HG02981 (cell line): ENCODE measurements around the gene SLC49A4.

Experiments
- ATAC-seq: cut with Tn5 transposase; IDR thresholded peaks from one replicate; pipeline ENCODE4 v1.9.1; 2021; ENCODE audit warnings: mild to moderate bottlenecking, moderate library complexity; ENCODE audit not compliant: unreplicated experiment

The SLC49A4 gene

GRCh38 chr3:122902326-122902725 is 107.5 kb downstream of the SLC49A4 start:
- no peak for ATAC-seq

- no peak for ATAC-seq
Observed at GRCh38 chr3:122903171-122903570, 108.3 kb downstream of the SLC49A4 start.

DNA sequence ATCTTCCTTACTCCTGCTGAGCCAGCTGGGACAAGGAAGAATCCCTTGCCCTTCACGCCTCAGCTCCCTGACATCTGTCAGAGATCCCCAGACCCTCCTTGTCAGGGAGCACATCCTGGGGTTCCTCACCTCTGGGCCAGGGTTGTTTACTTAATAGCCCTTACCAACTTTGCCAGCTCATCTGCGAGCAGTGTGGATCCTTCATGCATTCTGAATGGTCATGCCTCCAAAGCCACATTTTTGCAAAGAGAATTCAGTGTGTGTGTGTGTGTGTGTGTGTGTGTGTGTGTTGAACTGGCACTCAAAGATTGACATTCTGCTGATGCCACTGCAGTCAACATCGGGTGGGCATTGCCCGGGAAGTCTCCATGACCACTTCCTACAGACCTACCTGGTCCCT is 112.6 kb downstream of the SLC49A4 start:
- no peak for ATAC-seq

GRCh38 chr3:122908251-122908650 is 113.4 kb downstream of the SLC49A4 start:
- ATAC-seq, result no peak

DNA sequence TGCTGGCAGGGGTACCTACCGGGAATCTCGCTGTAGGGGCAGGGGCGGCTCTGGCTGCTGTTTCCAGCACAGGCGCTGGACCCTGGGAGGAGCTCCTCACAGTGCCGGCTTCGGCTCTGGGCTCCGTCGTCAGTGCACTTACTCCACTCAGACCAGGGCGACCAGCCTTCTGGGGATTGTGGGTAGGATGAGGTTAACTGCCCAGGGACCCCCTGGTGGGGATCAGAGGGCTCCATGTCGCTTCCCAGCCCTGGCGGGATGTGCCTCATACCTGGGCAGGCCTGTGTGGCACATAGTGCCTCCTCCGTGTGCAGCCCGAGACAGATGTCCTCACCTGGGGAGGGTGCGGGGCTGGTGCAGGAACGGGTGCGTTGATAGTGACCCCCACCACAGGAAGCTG is 117.0 kb downstream of the SLC49A4 start:
- no peak for ATAC-seq

- no peak for ATAC-seq
Observed at GRCh38 chr3:122912772-122913538, 118.1 kb downstream of the SLC49A4 start.

DNA sequence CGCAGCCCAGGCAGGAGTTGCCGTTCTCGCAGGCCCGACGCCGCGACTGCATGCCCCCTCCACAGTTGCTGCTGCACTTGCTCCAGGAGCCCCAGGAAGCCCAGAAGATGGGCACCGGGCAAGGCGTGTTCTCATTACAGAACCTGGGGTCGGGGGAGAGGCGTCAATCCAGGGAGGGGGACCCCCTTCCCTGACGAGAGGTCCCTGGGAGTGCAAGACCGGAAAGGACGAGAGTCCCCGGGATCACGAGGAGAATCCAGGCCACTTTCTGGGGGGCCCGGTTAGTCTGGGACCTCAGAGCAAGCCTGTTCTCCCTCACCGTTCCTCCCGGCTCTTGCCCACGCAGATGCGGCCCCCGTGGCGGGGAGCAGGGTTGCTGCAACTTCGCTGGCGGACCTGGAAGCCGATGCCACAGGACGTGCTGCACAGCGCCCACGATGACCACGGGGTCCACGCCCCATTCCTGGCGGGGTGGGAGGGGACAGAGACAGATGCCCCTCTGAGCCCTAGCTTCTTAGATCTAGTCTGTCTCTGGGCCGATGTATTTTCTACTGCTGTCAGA is 118.8 kb downstream of the SLC49A4 start:
- ATAC-seq, result no peak

- ATAC-seq, result no peak
Observed at GRCh38 chr3:122915300-122916055, 120.6 kb downstream of the SLC49A4 start.

- no peak for ATAC-seq
Observed at GRCh38 chr3:122916084-122916483, 121.2 kb downstream of the SLC49A4 start.

GRCh38 chr3:122916580-122916979 is 121.7 kb downstream of the SLC49A4 start:
- no peak for ATAC-seq

GRCh38 chr3:122917412-122917811 is 122.5 kb downstream of the SLC49A4 start:
- no peak for ATAC-seq

DNA sequence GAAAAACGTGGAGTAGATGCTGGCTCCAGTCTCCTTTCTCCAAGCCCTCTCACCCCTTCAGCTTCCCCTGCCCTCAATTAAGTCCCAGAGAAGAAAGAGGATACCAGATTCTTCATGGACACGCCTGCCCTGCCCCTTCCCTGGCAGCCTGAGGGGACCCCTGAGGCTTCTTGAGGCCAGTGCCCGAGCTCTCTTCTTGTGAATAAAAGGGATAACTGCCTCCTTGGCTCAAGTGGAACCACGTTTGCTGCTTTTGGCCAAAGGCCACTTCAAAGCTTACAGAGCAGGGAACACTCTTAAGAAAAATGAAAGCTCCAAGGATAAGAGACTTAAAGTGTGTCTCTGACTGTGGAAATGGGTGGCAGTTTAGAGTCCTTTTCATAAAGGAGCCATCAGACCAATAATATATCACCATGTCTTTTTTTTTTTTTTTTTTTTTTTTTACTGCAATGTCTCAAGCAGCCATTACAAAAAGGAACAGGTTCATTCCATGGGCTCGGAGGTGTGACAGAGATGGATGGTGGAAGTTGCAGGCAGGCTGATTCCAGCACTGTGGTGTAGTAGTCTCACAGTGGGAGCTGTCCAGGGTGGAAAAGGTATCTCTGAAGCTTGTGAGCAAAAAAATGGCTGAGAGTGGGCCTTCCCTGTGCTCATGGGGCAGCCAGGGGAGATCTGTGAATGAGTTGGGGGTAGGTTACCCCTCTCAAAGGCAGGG is 123.9 kb downstream of the SLC49A4 start:
- ATAC-seq, result no peak

- no peak for ATAC-seq
Observed at GRCh38 chr3:122919291-122919610, 124.4 kb downstream of the SLC49A4 start.

- no peak for ATAC-seq
Observed at GRCh38 chr3:122920986-122921385, 126.1 kb downstream of the SLC49A4 start.

DNA sequence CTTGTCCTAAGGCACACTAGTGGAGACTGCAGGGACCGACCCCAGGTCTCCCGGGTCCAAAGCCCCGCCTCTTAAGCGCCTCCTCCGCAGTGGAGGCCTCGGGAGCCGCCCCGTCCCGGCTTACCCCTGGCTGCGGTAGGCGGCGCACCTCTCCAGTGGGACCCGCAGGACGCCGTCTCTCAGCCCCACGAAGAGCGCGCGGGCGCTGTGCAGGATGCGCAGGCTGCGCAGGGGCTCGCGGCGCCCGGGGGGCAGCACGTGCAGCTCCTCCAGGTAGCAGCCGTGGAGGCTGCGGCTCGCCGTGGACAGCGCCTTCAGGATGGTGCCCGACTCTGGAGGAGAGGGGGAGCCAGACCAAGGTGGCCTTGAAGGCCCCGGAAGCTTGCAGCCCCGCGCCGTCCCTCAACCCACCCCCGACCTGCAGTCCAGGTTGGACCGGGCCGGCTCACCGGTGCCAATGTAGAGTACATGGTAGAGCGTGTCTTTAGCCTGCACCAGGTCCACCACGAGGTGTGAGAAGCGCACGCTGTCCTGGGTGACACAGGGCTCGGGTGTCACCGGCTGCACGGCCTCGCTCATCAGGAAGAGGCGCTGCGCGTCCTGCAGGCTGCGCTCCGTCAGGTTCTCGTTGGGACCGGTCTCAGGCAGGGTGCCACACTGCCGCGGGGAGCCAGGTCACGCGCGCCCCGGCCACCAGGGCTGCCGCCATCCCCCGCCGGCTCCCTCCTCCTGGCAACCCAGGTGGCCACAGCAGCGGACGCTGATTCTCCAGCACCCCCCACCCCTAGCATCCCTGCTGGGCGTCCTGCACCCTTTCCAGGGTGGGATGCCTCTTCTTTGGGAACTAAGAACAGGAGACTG is 127.2 kb downstream of the SLC49A4 start:
- ATAC-seq, result no peak

- no peak for ATAC-seq
Observed at GRCh38 chr3:122923611-122924010, 128.7 kb downstream of the SLC49A4 start.

- ATAC-seq, result no peak
Observed at GRCh38 chr3:122924056-122924455, 129.2 kb downstream of the SLC49A4 start.

DNA sequence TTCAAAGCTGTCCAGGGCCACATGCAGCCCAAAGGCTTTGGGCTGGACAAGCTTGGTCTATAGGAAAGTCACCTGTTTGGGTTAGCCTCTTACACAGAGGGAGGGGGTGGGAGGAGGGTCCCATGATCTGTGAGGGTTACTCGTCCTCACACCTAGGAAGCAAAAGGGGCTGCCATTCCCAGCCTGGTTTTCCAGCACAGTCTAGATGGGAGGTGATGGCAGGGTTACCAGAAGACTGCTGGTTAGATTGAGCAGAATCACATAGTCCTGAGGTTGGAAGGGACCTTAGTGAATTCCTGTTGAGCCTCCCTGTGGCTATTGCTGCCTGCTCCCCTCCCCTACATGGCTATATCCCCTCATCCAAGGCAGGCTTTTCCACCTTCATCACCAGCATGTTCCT is 130.9 kb downstream of the SLC49A4 start:
- no peak for ATAC-seq

- no peak for ATAC-seq
Observed at GRCh38 chr3:122926322-122926721, 131.5 kb downstream of the SLC49A4 start.

DNA sequence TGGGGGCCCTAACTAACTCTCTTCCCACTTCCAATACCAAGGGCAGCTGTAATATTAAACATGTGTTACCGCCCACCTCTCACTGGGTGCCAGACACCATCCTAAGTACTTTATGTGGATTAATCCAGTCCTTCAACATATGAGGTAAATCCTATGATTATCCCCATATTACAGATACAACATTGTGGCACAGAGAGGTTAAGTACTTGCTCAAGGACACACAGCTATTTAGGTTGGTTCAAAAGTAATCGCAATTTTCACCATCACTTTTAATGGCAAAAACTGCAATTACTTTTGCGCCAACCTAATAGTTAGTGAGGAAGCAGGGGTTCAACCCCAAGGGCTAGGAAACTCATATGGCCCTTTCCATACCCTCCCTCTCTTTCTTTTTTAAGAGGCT is 131.9 kb downstream of the SLC49A4 start:
- ATAC-seq, result no peak

- no peak for ATAC-seq
Observed at GRCh38 chr3:122927726-122928125, 132.9 kb downstream of the SLC49A4 start.
